SH-SY5Y (cell line): Measurements from ENCODE around the gene LRTM2.

Experiments used
- GATA2 ChIP-seq: IDR thresholded peaks from 2 replicates; pipeline ENCODE4 v1.6.1; 2011; ENCODE audit warnings: mild to moderate bottlenecking, low read depth, low read length
- GATA3 ChIP-seq: IDR thresholded peaks from 2 replicates; pipeline ENCODE4 v1.6.1; 2011; ENCODE audit warnings: low read depth, mild to moderate bottlenecking, low read length, moderate library complexity

DNA sequence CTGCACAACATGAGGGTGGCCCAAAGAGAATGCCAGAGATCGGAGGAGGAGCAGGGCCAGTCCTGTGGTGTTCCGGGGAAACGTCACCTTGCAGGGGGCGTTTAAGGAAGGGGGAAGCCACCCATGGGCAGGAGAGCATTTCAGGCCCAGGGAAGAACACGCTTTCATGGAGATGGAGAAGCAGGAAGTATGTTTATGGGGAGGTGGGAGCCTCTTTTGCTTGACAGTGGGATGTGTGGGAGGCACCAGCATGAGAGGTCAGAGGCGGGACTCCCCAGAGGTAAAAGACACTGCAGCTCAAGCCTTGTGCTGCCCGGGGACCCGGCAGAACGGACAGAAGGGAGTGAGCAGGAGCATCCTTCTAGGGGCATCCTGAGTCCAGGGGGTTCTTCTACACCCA, 1.3 kb upstream of the LRTM2 start:
- TF ChIP-seq GATA2: no peak
- TF ChIP-seq GATA3: no peak
